A673 (cell line): ENCODE data around the gene ACSS2. TPM values are rescaled to one million over a fixed set of nuclear protein-coding genes. Genes with fewer than 3 reads are reported as not detected.
"Not testable (repeated sequence)": the region's sequence is repeated elsewhere in the genome, so short reads cannot be mapped to it uniquely, and the experiment has no call there.

ENCODE experiments used
- BruUV-seq: library from RNA; stranded (reverse); fragments of 400-500 nt; replicated peaks from 2 replicates; lab custom pipeline; 2021; lab: Mats Ljungman, UMichigan
- CTCF ChIA-PET: fragments of 300-600 bp; sonication (Branson Sonifier 250); formaldehyde crosslinking; loops from one replicate; lab custom pipeline; 2022; ENCODE audit warnings: antibody characterized with exemption; lab: Charles Lee
- POLR2A ChIA-PET: fragments of 300-600 bp; sonication (Branson Sonifier 250); formaldehyde crosslinking; loops from one replicate; lab custom pipeline; 2022; ENCODE audit warnings: antibody characterized with exemption; ENCODE audit not compliant: low non-redundant PET; lab: Charles Lee
- DNase-seq: peaks from one replicate; pipeline ENCODE4 v3.0.0-alpha.2; 2015; ENCODE audit warnings: low spot score
- H3K27ac ChIP-seq: fragments of 200-600 bp; sonication (generic); 2 replicates; pipeline ENCODE4 v1.5.1; 2016; ENCODE audit warnings: mixed run types, low read depth, mild to moderate bottlenecking, mixed read lengths, antibody characterized with exemption, low read length; ENCODE audit not compliant: poor library complexity, severe bottlenecking
- H3K27me3 ChIP-seq: fragments of 200-600 bp; sonication (generic); replicated peaks from 2 replicates; pipeline ENCODE4 v1.6.1; 2017; ENCODE audit warnings: mixed run types, low read depth, mild to moderate bottlenecking, mixed read lengths, antibody characterized with exemption, low read length; ENCODE audit not compliant: insufficient read depth, poor library complexity
- H3K36me3 ChIP-seq: fragments of 200-600 bp; sonication (generic); 2 replicates; pipeline ENCODE4 v1.6.1; 2016; ENCODE audit warnings: mixed run types, mild to moderate bottlenecking, mixed read lengths, antibody characterized with exemption, low read length; ENCODE audit not compliant: insufficient read depth, poor library complexity, severe bottlenecking
- H3K4me1 ChIP-seq: fragments of 200-600 bp; sonication (generic); 2 replicates; pipeline ENCODE4 v1.6.1; 2017; ENCODE audit warnings: mixed run types, mild to moderate bottlenecking, mixed read lengths, antibody characterized with exemption, low read length; ENCODE audit not compliant: insufficient read depth, poor library complexity, severe bottlenecking
- H3K4me3 ChIP-seq: fragments of 200-600 bp; sonication (generic); 2 replicates; pipeline ENCODE4 v1.5.1; 2016; ENCODE audit warnings: low read depth, mixed run types, mild to moderate bottlenecking, mixed read lengths, low read length; ENCODE audit not compliant: poor library complexity, severe bottlenecking
- H3K9me3 ChIP-seq: fragments of 200-600 bp; sonication (generic); 2 replicates; pipeline ENCODE4 v1.6.1; 2016; ENCODE audit warnings: mixed run types, low read depth, mild to moderate bottlenecking, mixed read lengths, antibody characterized with exemption, low read length; ENCODE audit not compliant: poor library complexity, severe bottlenecking
- CTCF ChIP-seq: fragments of 300-800, 200-600 bp; sonication (generic); conservative IDR thresholded peaks from 2 replicates; pipeline ENCODE4 v1.5.1; 2017; ENCODE audit warnings: low read depth, mild to moderate bottlenecking, antibody characterized with exemption, low read length, moderate library complexity, mixed read lengths
- EZH2 ChIP-seq: fragments of 200-600 bp; sonication (generic); IDR thresholded peaks from 2 replicates; pipeline ENCODE4 v1.6.1; 2017; ENCODE audit warnings: borderline replicate concordance, low read depth, mild to moderate bottlenecking, mixed read lengths, antibody characterized with exemption, low read length; ENCODE audit not compliant: poor library complexity, severe bottlenecking
- intact Hi-C: fragments of 100-400 bp; cut with micrococcal nuclease; formaldehyde crosslinking; loops from one replicate; pipeline ENCODE4 v1.10.0; 2022; ENCODE audit not compliant: unreplicated experiment
- total RNA-seq: library from RNA; stranded (reverse); gene quantifications from 2 replicates; pipeline ENCODE4 v1.2.3, GENCODE V29; 2021

Gene ACSS2
- total RNA-seq, 1 experiment from 2014 or later: 28.7 TPM

GRCh38 chr20:34894723-34895122, 18.3 kb downstream of the ACSS2 start:
- H3K27ac ChIP-seq: no peak overlapping the region
- no peaks in the 10 kb centered on the region for H3K27me3 ChIP-seq
- no TSS peak for BruUV-seq
- no peaks in the 10 kb centered on the region for H3K9me3 ChIP-seq
- intact Hi-C loops: no loop called here
- no peaks in the 10 kb centered on the region for H3K4me1 ChIP-seq
- H3K36me3 ChIP-seq: no peaks in the 10 kb centered on the region
- no peak for DNase-seq
- POLR2A ChIA-PET: no interaction called here
- TF ChIP-seq EZH2: no peak
- no peak for TF ChIP-seq CTCF
- CTCF ChIA-PET: no interaction called here
- no peak overlapping the region for H3K4me3 ChIP-seq

GRCh38 chr20:34895465-34895864, 19.1 kb downstream of the ACSS2 start:
- Histone ChIP-seq H3K4me3 (no peak overlapping the region), H3K36me3 (no peaks in the 10 kb centered on the region), H3K9me3 (no peaks in the 10 kb centered on the region), H3K27me3 (no peaks in the 10 kb centered on the region), H3K27ac (no peak overlapping the region), H3K4me1 (no peaks in the 10 kb centered on the region)
- DNase-seq: no peak
- BruUV-seq: no TSS peak
- CTCF ChIA-PET: no interaction called here
- TF ChIP-seq CTCF (no peak), EZH2 (no peak)
- intact Hi-C loops: no loop called here
- POLR2A ChIA-PET: no interaction called here

- TF ChIP-seq CTCF (no peak), EZH2 (no peak)
- ChIA-PET CTCF (no interaction called here), POLR2A (no interaction called here)
- Histone ChIP-seq H3K4me1 (no peaks in the 10 kb centered on the region), H3K9me3 (no peaks in the 10 kb centered on the region), H3K36me3 (no peaks in the 10 kb centered on the region), H3K4me3 (no peak overlapping the region), H3K27ac (no peak overlapping the region), H3K27me3 (no peaks in the 10 kb centered on the region)
- BruUV-seq: no TSS peak
- DNase-seq: no peak
- intact Hi-C loops: no loop called here
Measured at GRCh38 chr20:34896086-34896621, 19.7 kb downstream of the ACSS2 start.

GRCh38 chr20:34898129-34898528, 21.7 kb downstream of the ACSS2 start:
- CTCF ChIA-PET, BruUV-seq: not testable (repeated sequence)

GRCh38 chr20:34898731-34899130, 22.3 kb downstream of the ACSS2 start:
- H3K27ac ChIP-seq, BruUV-seq, H3K36me3 ChIP-seq, H3K9me3 ChIP-seq, intact Hi-C loops, POLR2A ChIA-PET, H3K4me1 ChIP-seq, DNase-seq, H3K27me3 ChIP-seq, H3K4me3 ChIP-seq: not testable (repeated sequence)
- CTCF ChIA-PET: interaction anchor here (0.7 kb wide), 1 partner anchor 225 kb away, joined by 3 read pairs; no protein-coding TSS in a partner anchor

More at GRCh38 chr20:34898129-34898528, 21.7 kb downstream of the ACSS2 start:
- H3K36me3 ChIP-seq, intact Hi-C loops, H3K4me1 ChIP-seq, H3K9me3 ChIP-seq, H3K4me3 ChIP-seq, DNase-seq, POLR2A ChIA-PET, H3K27me3 ChIP-seq, H3K27ac ChIP-seq: not testable (repeated sequence)
